CD4-positive, alpha-beta T cell treated with Interleukin-6 at 100 ng/mL for 8 hours (primary cell): ENCODE measurements around the gene BNIP1.

ENCODE experiments used
- DNase-seq: peaks from one replicate; pipeline ENCODE4 v3.0.0-alpha.2; 2020; ENCODE audit warnings: mixed read lengths, low spot score

The BNIP1 gene

DNA sequence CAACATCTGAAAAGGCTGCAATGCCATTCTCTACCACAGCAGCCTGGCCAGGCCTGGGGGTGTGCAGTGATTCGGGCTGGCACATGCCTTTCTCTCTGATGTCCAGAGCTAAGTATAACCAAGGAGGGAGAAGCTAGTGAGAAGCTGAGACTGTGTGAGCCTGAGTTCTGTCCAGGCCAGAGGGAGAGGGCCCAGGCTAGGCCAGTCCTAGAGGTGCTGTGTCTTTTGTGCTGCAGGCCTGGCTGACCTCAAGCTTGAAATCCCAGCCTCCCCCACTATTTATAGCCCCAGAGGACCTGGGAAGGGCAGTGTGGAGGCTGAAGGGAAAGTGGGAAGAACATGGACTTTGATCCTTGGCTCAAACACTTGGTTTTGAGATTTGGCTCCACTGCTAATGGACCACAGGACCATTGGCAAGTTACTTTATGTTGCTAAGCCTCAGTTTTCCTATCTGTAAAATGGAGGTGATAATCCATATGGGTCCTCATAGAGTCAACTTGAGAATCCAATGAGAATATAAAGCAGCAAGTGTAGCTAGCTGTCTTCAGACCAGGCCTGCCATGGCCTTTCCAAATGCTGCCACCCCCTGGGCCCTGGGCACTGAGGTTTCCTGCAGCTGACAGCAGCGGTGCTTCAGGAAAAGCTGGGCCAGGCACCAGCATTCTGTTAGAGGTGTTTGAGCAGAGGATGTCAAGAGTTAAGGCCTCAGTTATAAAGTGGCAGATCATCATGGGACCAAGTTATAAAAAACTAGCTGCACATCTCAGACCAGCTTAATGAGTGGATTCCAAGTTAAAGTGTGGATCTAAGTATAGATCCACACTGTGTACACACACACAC is 21.1 kb downstream of the BNIP1 start:
- no peak for DNase-seq

DNA sequence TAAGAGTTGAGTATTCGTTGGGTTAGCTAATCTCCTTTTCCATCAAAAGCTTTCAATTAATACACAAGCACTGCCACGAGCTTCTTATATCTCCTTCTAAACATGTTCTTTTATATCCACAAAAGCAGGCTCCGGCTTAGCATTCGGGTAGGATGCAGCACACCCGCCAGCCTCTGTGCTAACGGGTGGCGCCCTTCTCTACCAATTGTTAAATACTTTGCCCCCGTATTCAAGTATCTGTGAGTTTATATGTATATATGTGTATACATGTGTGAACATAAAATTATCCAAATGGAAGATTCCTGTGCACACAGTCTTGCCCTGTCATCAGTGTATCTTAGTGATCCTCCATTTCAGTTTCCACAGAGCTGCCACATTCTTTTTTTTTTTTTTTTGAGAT is 27.8 kb downstream of the BNIP1 start:
- no peak for DNase-seq

DNA sequence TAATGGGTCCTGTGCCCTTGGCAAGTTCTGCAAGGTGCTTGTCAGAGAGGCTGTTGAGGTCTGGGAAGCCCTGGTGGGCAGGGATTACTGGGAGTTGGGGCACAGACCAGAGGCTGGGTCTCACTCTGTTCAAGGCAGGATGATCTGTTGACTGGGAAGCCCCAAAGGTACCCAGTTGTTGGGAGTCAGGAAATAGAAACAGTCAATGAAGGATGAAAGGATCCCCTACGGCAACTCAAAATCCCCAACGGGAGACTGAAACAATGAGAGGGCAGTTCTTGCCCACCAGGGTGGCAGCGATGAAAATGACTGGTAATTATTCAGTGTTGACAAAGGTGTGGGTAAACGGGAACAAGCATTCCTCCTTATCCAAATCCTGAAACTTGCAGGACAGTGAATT is 31.2 kb downstream of the BNIP1 start:
- DNase-seq: no peak

DNA sequence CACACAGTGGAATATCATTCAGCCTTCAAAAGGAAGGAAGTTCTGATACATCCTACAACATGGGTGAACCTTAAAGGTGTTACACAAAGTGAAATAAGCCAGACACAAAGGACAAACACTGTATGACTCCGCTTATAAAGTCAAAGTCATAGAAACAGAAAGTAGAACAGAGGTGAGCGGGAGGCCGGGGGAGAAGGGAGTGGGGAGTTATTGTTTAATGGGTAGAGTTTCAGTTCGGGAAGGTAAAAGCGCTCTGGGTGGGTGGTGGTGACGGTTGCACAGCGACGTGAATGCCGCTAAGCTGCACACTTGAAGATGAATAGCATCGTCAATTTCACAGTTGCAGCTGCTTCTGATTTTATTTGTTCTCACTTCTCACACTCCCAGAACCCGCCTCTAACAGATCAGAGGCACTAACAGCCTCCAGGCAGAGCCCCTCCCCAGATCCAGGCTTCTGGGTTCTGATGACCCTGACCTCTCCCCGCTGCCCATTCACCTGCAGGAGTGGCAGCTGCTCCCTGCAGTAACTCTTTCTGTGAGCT is 34.1 kb downstream of the BNIP1 start:
- DNase-seq: no peak

DNA sequence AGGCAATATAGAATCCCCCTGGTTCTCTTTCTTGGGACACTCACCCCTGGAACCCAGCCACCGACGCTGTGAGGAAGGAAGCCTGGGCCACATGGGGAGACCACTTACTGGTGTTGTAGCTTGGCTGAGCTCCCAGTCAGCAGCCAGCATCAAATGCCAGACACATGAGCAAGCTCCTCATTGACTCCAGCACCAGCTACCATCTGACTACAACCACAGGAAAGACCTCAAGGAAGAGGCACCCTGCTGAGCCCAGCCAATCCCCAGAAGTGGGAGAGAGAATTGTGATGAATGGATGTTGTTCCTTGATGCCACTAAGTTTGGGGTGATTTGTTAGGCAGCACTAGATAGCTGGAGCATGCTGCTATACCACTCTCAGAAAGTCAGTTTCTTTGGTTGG is 36.0 kb downstream of the BNIP1 start:
- no peak for DNase-seq

DNA sequence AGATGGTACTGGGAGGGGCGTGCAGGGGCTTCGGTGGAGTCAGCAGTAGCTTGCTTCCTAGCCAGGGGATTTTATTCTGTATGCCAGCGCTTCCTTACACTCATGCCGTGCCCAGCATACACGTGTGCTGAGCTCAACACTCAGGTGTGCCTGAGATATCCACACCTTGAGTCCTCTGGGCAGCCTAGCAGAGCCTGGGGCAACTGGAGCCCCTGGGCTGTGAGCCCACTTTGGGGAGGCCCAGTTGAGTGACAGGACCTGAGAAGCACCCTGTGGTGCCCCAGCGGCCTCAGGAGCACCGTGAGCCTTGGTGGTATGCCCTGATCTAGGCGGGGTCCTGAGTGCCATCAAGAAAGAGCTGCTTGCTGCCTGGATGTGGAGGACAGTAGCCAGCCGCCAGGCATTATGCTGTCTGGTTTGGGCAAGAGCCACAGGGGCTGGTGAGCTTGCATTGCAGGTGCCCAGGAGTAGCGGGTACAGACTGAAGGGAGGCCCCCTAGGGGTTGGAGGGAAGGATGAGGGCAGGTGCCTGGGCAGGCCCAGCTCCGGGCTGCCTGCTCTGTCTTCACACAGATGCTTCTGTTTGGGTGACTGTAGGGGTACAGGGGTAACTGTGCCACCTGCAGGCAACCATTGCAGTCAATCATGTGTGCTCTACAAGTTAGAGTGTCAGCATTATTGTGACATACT is 42.9 kb downstream of the BNIP1 start:
- no peak for DNase-seq

DNA sequence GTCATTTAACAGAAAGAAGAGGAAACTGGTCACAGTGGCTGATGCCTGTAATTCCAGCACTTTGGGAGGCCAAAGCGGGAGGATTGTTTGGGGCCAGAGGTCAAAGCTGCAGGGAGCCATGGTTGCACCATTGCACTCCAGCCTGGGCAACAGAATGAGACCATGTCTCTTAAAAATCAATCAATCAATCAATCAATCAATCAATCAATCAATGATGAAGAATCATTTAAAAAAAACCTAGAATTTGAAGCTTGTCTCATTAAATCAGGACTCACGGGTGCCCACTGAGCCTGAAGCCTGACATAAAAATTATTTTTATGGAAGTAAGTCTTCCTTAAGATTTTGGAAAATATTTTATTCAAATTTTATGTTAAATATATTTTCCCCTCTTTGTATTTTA is 43.9 kb downstream of the BNIP1 start:
- no peak for DNase-seq

DNA sequence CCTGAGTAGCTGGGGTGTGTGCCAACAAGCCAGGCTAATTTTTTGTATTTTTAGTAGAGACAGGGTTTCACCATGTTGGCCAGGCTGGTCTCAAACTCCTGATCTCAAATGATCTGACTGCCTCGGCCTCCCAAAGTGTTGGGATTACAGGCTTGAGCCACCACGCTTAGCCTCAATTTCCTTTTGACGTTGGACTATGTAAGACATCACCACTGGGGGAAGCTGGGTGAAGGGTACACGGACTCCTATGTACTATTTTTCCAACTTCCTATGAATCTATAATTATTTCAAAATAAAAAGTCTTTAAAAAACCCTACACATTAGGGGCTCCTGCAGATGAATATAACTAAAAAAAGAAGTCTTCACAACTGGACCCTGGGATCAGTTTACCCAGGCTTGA is 46.7 kb downstream of the BNIP1 start:
- DNase-seq: no peak

DNA sequence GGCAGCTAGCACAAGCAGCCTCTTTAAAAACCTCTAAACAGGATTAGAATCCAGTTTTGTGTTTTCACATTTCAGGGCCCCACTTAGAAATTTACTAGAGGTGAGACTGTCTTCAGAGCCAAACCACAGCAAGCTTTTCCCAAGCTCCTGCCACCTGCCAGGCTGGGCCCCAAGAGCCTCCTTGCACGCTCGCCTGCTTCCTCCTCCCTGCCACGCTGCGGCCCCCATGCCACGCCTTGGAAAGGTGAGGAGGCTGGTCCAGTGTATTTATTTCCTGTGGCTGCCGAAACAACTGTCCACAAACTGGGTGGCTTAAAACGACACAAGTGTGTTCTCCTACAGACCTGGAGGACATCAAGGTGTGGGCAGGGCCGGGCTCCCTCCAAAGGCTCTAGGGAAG is 47.2 kb downstream of the BNIP1 start:
- DNase-seq: no peak

DNA sequence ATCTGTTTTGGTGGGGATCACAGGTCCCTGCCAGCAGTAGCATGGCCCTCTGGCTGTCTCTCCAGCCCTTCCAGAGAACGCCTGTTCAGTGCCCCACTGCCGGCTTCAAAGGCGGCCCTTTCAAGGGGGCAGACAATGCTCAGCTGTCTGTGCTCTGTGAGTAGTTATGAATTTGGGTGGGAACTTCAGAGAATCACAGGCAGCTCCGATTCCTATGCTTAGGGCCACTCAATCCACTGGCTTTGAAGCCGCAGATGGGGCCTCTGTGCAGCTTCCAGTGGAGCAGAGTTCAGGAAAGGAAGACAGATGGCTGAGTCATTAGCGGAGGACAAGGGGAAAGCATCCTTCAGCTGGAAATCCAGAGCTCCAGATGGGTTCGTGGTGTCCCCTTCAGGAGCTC is 48.2 kb downstream of the BNIP1 start:
- no peak for DNase-seq

DNA sequence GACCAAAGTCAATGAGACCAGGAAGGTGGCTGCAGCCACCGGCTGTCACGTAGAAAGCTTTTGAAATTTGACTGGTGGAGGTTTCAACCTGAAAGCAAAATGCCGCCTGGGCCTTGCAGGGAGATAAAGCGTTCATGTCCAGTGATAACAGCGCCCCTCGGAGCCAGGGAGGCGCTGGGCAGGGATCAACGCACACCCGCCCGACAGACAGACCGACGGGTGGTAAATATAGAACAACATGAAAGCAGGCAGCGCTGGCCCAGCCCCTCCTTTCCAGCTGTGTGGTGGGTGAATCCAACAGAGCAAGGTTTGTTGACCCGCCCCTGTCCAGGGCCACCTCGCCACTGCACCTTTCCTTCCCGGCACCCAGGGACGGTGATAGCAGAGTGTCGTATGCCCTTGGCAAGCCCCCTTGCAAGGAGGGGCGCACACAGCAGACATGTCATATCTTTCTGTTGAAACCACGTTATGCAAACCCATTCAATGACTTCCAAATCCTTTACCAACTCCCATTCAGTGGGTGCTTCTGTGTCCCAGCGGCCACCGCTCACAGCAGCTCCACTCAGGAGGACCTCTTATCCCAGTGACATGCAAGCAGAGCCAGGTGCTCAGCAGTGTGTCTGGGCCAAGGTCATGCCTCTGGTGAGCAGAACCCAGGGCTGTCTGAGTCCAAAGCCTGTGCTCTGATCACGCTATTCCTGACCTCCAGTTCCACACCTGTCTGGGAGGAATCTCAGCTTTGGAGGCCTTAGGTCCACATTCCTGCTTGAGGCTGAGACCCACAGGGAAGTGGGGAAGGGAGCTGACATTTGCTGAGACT is 52.0 kb downstream of the BNIP1 start:
- DNase-seq: no peak

DNA sequence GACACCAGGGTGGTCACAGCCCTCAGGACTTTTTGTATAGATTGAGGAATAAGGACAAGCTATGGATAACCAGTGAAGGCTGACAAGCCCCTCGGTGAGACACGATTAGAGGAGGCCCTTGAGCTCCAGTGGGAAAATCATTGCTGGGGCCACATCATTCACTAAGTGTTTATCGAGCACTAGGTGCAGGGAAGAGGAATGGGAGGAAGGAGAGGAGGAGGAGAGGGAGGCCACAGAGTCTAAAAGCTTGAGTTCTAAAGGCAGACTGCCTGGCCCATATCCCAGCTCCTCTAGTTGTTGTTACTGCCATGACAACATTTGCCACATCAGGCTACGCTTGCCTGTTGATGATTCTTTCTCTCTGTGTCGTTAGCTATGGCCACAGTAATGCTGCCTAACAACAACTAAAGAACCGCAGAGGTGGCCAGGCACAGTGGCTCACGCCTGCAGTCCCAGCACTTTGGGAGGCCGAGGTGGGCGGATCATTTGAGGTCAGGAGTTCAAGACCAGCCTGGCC is 53.1 kb downstream of the BNIP1 start:
- DNase-seq: no peak

DNA sequence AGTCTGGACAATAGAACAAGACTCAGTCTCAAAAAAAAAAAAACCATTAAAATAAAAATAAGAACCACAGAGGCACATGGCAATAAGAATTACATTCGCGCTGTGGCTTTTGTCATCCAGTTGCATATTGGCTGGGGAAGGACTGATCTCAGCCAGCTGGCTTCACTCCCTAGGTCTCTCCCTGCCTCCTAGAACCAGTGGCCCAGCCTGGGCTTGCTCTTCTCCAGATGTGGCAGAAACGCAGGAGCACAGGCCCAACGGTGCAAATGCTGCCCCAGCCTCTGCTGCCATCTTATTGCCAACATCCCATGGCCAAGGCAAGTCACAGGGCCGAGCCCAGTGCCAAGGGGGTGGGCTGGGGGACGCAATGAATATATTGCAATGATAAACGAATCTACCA is 53.7 kb downstream of the BNIP1 start:
- DNase-seq: no peak

DNA sequence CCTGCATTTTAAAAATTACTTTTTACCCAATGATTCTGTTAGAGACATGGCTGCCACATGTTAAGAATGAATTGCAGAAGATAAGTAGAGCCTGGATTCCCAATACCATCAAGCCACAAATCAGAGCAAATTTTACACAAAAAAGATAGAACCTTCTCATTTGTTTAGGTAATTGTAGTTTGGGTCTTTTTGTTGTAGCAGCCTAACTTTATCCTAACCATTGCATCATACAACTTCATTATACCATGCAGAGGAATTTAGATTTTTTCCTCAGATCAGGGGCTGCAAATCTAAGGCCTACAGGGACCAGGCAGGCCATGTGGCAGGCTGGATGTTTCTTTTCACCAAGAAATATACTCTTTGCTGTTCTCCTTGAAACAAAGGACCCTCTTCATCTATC is 56.0 kb downstream of the BNIP1 start:
- DNase-seq: no peak

DNA sequence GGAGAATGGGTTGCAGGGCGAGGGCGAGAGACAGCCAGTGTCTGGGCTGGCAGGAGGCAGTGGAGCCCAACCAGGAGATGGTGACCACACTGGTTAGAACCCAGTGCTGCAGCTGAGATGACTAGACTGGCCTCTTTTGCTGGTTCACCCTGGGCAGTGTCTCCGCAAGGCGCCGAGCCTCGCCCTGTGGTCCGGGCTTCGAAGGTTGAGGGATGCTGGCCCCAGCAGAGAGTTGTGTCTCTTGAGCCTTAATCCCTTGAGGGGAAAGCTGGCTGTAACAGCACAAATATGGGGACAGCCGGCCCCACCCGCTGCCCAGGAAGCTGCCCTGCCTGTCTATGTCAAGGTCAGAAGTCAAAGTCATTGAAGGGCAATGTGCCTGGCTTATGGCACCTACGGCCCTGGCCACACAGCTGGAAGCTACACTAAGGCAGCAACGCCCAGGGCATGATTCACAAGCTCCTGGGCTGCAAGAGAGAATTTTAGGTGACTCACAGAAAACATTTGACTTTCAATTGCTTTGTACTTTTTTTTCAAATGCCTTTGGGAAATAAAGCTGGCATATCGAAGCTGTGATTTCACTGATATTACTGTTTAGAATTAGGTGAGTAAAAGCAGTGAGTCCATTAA is 57.4 kb downstream of the BNIP1 start:
- DNase-seq: no peak

DNA sequence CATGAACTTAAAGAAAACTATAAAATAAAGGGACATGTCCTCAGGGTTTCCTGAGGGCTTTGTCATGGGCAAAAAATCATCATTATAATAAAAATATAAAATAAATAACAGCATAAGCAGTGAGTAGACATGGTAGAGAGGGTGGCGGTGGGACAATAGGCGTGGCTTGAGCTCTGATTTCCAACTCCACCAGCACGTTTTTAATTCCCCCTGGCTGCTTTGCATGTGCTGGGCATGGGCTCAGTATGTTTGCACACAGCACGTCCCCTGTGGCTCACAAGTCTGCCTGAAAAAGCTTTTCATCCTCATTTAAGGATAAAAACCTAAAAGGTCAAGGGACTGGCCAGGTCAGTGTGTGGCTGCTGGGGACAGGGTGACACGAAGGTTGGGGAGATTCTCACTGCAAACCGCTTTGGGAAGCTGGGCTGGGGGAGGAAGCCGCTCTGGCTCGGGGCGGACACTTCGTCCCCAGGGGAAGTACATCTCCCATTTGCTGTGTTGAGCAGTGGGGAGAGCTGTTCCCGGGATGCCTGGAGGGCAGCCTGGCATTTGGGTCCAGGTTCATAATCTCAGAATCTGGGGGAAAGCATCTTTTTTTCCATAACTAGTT is 58.0 kb downstream of the BNIP1 start:
- DNase-seq: no peak

DNA sequence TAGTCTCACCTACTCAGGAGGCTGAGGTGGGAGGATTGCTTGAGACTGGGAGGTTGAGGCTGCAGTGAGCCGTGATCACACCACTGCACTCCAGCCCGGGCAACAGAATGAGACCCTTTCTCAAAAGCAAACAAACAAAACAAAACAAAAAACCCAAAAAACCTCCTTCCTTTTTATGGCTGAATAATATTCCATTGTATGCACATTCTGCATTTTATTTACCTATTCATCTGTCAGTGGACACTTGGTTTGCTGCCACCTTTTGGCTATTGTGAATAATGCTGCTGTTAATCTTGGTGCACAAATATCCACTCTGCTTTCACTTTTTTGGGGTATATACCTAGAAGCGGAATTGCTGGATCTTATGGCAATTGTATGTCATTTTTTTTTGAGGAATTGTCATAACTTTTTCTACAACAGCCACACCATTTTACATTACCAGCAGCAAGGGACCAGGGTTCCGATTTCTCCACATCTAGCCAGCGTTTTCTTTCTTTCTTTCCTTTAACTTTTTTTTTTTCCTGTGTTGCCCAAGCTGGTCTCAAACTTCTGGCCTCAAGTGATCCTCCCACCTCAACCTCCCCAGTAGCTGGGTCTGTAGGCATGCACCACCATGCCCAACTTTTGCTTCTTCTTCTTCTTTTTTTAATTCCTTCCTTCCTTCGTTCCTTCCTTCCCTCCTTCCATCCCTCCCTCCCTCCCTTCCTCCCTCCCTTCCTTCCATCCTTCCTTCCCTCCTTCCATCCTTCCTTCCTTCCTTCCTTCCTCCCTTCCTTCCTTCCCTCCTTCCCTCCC is 60.1 kb downstream of the BNIP1 start:
- DNase-seq: no peak

DNA sequence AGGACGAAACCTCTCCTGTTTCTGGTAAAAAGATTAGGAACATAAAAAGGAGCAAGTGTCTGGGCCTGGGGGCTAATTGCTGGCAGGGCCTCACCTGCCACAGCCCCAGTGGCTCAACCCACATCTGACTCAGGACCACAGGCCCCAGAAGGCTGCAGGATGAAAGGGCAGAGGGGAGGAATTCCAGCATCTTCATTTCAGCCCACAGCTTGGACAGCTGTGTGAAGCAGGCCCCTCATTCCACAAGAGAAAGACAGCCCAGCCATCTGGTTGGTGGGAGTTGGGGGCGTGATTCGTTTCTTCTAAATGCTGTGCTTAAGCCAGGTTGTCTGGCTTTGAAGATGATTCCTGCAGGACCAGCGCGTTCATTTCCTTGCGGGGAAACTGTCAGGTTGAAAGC is 61.6 kb downstream of the BNIP1 start:
- DNase-seq: no peak

DNA sequence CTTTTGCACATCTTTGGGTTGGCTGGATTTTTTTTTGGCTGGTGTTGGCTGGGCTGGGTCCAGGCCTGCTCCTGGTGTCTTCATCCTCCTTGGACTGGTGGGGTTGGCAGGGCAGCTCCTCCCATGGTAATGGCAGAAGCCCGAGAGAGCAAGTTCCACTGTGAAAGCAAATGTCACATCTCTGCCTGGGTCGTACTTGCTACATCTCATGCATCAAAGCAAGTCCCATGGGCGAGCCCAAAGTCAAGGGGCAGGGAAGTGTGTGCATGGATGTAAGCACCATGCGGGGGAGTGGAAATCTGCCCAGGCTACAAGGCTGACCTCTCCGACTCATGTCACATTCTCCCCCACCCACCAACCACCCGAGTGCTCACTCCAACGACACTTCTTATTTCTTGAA is 64.0 kb downstream of the BNIP1 start:
- DNase-seq: no peak

DNA sequence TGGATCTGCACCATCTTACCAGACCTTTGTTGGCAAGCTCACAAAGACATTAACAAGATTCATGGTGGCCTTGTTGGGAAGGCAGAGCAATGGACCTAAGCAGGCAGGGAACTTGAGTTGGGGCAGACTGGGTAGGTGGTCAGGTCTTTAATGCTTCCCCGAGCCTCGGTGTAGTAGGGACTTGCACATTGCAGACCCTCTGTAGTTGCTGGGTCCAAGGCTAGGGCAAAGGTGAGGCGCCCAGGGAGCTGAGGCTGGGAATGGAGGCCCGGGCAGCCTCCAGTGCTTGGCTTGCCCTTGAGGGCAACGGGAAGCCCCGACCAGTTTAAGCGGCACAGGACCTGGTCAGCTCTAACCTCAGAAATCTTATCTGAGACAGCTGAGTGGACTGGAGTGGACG is 66.5 kb downstream of the BNIP1 start:
- DNase-seq: no peak

DNA sequence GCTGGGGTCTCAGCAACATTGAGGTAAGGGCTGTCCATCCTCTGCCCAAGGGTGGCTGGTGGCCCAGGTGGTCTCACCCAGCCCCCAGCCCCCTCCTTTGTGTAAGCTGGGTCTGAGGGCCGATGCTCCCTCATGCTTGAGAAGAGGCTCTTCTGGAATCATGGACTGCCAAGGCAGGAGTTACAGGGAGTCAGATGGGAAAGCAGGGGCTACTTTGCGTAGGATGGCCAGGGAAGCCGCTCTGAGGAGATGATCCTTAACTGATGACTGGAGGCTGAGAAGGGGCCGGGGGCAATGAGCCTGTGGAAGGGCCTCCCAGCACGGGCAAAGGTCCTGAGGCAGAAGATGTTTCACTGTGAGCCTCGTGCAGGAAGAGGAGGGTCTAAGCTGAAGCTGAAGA is 67.0 kb downstream of the BNIP1 start:
- DNase-seq: no peak
